HG03175 (cell line): ENCODE measurements around the gene CLCN3.
A peak's percentile ranks its signal among the peaks of the same experiment; 100 is the strongest.
"Not testable (repeated sequence)": the region's sequence is repeated elsewhere in the genome, so short reads cannot be mapped to it uniquely, and the experiment has no call there.

ENCODE experiments used
- ATAC-seq: cut with Tn5 transposase; IDR thresholded peaks from one replicate; pipeline ENCODE4 v1.9.1; 2021; ENCODE audit warnings: mild to moderate bottlenecking, moderate library complexity; ENCODE audit not compliant: unreplicated experiment

CLCN3 gene

DNA sequence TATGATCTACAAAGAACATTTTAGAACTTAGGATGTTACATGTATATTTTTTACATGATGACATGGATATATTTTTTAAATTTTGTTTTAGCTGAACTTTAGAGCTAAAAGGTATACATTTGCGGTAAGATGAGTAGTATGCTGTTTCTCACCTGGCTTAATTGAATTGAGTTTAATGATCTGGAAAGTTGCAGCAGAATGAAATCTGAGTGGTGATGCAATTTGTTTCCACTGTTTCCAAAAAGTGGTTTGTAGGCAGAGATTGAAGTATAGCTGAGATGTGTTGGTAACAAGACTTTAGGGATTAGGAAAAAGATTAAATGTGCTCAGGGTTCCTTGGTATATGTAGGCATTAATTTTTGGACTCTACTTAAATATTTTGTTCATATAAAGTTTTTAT lies 69.3 kb downstream of the CLCN3 start:
- no peak for ATAC-seq

DNA sequence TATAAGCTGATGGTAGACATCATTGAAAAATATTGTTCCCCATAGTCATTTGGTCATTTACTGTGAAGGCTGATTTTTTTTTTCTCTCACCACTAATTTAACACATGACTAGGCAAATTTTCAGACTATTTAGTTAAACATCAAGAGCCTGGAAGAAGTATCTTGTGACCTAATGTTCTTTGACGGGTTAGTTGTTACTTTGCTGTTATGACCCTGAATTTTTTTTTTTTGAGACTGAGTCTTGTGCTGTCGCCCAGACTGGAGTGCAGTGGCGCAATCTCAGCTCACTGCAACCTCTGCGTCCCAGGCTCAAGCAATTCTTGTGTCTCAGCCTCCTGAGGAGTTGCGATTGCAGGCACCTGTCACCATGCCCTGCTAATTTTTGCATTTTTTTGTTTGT lies 70.4 kb downstream of the CLCN3 start:
- ATAC-seq = no peak

DNA sequence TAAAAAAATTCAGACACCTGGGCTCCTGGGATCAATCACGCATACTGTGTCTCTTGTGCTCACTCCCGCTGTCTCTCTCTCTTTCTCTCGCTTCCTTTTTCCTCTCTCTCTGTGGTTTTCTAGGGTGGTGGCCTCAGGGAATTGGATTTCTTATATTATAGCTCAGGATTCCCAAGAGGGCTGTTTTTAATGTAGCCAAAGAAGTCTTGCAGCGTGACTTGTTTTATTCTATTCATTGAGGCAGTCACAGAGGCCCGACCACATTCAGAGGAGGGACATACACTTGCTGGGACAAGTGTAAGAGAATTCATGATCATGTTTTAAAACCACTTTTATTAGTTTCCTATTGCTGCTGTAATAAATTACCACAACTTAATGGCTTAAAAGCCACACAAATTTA lies 78.0 kb downstream of the CLCN3 start:
- ATAC-seq = no peak

DNA sequence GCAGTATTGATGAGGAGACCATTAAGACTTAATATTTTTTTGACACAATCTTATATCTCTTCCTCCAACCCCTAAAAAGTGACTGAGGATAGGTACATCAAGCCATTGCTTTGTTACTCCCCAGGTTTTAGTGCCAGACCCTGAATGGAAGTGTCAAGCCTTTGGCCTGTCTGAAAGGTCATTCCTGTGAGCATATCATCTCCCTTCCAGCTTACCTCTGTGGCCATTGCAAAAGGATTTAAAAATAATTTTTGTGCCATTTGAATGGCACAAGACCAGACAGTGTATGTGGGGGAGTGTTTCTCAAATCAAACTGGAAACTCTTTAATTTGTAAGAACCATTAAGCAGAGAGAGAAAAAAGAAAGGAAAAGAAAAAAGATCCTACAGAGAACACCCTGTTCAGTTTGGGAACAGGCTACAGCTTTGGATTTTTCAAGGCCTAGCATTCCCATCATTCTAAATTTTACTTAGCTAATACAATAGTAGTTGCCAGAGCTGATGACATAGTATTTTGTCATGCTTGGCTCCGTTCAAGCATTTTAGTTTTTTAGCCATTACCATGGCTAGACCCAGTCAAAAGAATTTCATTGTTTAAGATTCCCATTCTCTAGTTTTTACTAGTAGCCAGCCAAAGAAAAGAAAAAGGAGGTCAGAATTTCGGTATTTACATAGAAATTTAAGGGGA lies 87.7 kb downstream of the CLCN3 start:
- no peak for ATAC-seq

DNA sequence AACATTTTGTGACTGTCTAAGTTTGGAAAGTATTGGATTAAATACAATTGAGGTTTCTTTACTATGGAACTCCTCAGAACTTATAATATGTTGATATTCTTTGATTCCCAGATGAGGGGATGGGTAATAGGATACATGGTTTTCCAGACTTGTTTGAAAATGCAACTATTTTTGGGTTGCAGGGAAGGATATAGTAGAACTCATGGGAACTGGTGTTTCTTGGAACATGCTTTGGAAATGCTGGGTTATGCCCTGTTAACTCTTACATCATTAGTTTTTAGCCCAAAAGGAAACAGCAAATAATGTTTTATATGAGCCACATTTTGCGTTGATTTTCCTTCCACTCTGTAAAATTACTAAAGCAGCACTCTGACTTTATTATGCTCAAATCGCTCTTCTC lies 95.4 kb downstream of the CLCN3 start:
- no peak for ATAC-seq

DNA sequence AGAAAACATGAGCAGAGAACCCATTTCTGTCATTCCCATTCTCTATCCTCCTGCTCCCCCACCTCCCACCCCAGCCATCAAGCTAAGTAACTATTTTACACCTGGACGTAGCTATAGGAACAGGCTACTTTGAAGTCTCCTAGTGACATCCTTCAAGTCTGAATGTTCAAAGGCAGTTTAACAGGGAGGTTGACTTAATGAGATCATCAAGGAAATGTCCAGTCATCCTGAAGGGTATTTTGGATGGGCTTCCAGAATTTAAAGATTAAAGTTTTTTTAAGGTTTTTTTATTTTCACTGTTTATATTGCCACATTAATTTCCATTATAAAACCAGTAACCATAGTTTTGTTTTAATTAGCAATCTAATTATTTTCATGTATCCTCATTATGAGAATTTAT lies 96.3 kb downstream of the CLCN3 start:
- no peak for ATAC-seq

DNA sequence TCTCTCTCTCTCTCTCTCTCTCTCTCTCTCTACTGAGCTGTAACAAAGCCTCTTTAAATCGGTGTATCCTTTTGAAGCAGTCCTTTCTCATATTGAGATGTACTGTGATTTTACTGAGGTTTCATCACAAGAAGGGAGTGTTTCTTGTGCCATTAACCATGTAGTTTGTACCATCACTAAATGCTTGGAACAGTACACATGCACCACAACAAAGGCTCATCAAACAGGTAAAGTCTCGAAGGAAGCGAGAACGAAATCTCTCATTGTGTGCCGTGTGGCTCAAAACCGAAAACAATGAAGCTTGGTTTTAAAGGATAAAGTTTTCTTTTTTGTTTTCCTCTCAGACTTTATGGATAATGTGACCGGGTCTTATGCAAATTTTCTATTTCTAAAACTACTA lies 100.2 kb downstream of the CLCN3 start:
- ATAC-seq = no peak

DNA sequence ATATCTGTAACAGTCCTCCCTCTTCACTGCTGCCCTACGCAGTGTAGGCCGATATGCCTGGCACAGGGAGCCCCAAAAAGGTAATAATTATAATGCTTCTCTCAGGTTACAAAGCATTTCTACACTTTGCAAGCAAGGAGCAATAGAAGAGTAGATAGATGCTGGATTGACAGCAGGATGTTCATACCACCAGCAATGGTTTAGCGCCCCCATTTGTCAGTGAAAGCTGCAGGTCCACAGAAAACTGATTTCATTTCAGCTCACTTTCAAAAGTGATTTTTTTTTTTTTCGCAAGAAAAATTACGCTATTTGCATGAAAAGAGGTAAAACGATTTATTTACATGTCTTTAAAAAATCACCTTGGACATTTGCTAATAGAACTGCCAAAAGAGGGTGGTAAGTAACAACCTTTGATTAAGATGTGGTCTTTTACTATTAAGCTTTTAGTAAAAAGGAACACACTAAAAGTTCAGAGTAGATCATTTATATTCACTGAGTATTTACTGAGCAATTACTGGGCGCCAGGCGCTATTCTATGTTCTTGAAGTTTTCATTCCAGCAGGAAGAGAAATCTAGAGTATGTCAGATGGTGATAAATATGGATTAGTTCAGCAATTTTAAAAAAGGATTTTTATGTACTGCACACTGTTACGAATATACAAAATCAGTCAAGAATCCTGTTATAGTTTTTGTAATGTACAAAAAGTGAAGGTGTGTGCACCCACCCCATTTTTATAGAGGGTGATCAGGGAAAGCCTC lies 103.0 kb downstream of the CLCN3 start:
- no peak for ATAC-seq

DNA sequence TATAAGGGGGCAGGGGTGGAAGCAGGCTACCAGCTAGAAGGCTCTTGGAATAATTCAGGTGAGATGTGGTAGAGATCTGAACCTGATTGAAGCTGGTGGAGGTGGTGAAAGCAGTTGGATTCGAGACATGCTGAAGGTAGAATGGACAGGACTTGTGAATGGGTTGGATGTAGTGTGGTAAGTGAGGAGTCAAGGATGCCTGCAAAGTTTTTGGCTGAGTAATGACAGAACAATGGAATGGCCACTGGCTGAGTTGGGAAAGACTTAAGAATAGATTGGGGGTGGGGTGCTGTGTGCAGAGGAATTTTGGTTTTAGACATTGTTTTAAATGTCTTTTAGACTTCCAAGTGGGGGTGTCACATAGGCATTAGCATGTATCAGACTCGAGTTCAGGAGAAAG lies 103.9 kb downstream of the CLCN3 start:
- no peak for ATAC-seq

DNA sequence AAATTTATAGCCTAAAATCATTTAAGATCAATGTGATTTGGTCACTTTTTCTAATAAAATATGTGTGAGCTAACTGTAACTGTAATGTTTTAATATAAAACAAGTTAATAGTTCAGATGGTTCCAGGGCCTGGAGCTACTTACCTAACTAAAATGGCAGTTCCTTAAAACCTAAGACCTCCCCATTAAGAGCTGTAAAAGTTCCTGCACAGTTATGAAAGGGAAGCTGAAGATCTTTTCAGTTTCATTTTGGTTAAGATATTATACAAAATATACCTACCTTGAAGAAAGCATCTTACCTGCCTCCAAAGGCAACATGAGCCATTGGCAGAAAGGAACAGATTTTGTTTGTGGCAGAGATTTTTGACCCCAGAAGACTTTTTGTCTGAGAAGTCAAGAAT lies 107.2 kb downstream of the CLCN3 start:
- ATAC-seq = no peak

DNA sequence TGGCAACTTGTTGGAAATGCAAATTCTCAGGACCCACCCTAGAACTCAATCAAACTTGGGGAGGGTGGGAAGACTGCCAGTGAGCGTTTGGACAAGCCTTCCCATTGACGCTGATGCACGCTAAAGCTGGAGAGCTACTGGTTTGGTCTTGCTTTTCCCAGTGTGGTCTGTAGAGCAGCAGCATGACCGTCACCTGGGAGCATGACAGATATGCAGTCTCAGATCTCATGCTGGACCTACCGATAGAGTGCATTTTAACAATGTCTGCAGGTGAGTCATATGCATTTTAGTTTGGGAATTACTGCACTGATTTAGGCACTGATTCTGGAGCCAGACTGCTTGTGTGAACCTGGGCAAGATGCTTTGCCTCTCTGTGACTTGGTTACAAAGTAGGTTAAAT lies 110.2 kb downstream of the CLCN3 start:
- no peak for ATAC-seq

DNA sequence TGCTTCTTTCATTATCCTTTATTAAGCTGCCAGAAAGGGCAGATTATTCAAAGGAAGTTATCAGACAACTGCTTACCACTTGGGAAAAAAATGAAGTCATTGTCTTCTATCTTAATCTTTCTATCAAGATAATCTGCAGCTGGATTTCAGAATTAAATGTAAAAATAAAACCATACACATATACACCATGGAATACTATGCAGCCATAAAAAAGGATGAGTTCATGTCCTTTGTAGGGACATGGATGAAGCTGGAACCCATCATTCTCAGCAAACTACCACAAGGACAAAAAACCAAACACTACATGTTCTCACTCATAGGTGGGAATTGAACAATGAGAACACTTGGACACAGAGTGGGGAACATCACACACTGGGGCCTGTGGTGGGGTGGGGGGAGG lies 118.2 kb downstream of the CLCN3 start:
- not testable (repeated sequence) for ATAC-seq

DNA sequence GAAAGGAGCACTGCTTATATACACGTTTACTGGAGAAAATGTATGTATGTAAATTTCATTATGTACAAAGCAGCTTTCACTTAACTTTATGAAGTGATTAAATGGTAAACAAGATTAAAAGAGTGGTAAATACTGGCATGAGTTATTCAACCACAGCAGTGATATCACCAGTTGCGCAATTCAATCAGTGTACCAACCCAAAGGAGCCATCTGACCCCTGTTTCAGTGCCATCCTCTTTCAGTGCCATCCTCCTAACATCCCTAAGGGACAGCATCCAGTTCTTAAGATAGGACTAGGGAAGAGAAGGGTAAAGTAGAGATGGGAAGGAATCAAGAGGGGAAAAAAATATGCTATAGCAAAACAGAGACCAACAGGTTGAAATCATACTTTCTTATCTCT lies 121.2 kb downstream of the CLCN3 start:
- ATAC-seq = no peak

DNA sequence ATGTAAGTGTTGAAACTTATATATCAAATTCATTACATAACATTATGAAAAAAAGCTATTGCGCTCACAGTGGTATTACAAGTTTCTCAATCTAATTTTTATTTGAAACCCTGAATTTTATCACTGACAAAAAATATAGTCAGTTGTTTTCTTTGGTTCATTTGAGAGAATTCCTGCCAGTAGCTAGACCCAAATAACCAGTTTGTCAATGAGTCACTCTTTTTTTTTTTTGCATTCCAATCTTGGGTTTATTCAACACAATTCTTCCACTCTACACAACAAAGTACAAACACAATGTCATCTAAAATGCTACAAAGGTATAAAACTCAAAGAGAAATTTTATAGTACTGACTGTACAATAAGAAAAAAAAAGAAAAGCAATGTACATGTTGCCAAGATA lies 124.2 kb downstream of the CLCN3 start:
- no peak for ATAC-seq

DNA sequence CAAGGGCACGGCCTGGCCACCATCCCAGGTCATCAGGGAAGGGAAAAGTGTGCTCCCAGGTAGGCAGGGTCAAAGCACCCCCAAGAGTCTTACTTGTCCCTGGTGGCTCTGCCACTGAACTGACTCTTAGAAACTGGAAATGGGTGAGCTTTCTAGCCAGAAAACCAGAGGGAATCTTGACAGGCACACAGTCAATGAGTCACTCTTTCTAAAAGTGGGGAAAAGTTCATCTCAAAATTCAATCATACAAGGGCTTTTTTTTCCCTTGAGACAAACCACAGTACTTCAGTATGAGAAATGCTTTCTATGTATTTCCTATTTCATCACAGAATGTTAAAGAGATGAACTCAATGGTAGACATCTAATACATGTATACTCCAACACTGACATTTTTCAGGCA lies 124.9 kb downstream of the CLCN3 start:
- no peak for ATAC-seq

DNA sequence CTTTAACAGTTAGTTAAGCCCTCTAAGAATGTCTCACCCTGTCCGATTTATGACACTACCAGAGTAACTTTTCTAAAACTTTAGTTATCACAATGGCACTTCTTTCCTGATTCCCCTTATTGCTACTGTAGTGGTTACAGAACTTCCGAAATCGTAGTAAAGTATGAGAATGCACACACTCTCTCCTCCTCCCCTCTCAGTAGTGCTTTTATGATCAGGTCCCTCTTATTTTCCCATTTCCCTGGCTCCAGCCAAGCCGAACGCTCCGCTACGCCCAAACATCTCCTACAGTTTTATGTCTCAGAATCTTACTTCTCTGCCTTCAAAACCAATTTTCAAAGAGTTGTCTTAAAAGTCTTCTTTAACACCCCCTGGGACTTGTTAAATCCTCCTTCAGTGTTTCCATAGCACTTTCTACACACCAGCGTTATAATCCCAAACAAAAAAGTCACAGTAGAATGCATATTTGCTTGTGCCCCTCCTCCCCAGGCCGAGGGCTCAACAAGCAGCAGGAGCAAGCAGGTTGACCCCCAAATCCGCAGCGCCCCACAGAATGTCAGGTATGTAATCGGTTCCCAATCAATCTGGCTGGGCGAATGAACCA lies 136.7 kb downstream of the CLCN3 start:
- ATAC-seq = peak; percentile 25

DNA sequence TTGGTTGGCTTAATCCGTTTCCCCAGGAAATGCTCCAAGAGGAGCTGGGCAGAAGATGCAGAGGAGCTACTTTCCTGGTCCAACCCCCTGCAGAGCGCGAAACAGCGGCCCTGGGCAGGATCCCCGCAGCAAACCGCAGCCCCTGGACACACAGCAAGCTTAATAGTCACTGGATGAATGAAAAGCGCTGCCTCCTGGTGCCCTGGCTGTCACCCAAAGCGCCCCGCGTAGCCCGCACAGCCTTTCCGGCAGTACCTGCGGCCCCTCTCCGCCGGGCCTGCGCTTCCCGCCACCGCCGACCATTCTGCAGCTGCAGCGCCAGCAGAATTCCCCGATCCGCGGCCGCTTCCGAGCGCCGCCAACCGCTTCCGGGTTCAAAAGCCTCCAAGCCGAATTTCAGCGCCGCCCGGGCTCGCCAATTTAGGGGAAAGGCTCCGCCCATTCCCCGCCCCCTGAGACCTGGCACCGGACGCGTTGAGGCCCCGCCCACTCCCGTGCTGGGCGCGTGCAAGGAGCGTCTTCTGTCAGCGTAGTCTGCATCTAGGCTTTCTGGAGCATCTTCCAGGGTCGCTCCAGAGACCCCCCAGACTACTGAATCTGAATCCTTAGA lies 137.3 kb downstream of the CLCN3 start, which contains the start of gene HPF1:
Gene HPF1 (minus strand): TSS at position 370 of the 610 bp plus-strand sequence. CDS start 67 bp downstream, at position 303.
- peak; percentile 95 for ATAC-seq

DNA sequence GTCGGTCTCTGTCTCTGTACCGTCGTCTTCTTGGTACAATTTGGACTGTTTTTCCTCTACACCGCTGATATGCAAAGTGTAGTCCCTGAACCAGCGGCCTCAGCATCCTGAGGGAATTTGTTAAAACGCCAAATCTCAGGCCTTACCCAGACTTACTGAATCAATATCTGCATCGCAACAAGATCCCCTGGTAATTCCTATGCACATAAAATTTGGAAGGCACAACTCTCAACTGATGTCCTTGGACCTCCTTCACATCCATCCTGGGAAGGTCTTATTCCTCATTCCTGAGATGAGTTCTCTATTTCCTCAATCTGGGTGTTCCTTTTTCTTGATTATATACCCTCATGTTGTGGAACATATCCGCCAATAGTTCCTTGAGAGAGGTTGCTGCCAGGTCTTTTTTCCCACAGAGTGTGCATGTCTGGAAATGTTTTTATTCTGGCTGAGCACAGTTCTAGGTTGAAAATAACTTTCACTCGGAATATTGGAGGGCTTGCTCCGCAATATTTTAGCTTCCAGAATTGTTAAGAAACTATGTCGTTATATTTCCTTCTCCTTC lies 138.1 kb downstream of the CLCN3 start:
- ATAC-seq = no peak

DNA sequence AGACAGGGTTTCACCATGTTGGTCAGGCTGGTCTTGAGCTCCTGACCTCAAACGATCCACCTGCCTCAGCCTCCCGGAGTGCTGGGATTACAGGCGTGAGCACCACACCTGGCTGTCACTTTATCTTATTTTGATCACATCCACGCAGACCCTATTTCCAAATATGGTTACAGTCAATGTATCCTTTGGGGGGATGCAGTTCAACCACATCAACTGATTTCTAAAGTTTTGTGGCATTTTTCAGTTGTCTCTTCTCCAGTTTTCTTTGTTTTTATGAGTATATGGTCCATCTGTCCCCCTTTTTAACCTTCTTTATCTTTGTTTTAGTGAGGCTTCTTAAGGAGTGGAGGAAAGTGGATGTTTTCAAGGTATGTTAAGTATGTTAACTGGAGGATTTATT lies 141.5 kb downstream of the CLCN3 start:
- no peak for ATAC-seq

DNA sequence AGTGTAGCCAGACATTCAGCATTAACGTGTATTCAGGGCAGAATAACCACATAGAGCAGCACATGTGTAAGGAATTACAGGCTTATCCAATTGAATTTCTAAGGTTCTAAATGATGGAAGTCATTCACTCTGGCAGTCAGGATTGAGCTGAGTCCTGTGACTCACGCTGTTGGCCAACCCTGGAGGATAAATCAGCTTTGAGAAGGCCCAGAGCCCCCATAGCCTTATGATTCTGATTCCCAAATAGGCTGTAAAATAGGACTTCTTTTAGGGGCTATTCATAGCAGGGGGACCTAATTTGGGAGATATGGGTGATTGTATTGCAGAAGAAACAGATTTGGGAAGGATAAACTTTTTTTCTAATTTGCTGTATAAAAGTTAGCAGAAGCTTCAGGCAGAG lies 145.5 kb downstream of the CLCN3 start:
- ATAC-seq = no peak

DNA sequence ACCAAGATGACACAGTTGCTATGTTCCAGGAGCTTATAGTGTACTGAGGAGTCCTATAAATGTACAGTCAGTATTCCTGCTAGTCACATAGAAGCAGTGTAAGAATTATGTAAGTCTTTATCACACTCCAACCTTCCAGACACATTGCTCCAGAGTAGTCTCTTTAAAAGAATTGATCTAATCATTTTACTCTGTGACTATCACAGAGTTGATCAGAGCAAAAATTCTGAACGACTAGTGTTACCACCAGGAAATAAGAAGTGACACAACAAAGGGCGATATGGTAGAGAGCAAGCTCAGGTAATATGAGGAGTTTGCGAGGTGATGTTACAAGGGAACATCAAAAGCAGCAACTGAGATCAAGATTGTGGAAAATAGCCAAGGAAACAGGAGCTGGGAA lies 146.4 kb downstream of the CLCN3 start:
- no peak for ATAC-seq
